C4-2B (cell line): ENCODE results near the gene DNAJC21.

Experiments
- CTCF ChIP-seq: fragments of 450-650 bp; conservative IDR thresholded peaks from 2 replicates; pipeline ENCODE4 v1.5.1; 2017; ENCODE audit warnings: mild to moderate bottlenecking
- ZFX ChIP-seq: fragments of 450-650 bp; IDR thresholded peaks from 2 replicates; pipeline ENCODE4 v1.6.1; 2017

- TF ChIP-seq CTCF (no peak), ZFX (no peak)
Measured at GRCh38 chr5:34894716-34895115, 34.6 kb upstream of the DNAJC21 start.
